ENCODE data around the gene TBC1D16.

The TBC1D16 gene

DNA sequence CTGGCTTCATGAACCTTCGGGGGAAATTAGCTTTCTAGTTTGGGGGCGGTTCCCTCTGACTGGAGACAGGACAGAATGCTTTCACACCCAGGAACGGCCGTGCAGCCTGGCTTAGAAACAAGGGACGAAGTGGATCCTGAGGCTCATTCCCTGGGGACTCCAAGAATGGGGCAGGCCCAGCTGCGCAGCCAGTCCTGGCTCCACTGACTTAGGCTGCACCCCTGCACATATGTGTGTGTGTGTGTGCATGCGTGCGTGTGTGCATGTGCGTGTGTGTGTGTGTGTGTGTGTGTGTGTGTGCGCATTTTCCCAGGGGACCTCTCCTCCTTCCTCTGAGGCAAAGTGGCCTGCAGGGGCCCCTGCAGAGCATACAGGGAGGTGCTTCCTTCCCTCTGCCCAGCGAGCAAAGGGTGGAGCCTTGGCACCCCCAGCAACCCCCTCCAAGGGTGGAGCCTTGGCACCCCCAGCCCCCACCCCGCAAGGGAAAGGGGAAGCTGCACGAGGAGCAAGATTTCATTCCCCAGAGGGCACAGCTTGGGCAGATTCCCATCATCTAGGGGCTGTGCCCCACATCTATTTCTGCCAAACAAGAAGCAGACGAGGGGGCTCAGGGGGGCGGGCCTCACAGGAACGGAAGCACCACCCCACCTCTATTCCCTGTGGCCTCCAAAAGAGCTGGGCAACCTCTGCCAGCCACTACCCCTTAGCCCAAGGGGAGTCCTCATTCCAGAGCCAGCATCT, 98.9 kb downstream of the TBC1D16 start:
- no peak for DNase-seq

DNA sequence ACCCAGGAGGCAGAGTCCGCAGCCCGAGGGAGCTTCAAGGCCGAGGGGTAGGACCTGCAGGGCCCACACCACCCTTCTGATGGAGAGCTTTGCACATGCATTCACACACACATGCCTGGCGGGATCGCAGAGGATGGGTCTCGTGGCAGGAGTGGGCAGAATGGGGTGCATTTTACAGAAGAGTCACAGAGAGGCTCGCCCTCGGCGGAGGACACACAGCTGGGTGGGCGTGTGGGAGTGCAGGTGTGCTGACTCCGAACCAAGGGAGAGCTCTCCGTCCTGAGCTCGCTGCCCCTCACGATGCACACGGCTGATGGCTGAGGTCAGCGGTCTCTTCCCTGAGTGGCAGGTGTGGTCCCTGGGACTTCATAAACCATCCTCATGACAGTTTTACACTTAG, 99.6 kb downstream of the TBC1D16 start:
- no peak for DNase-seq

DNA sequence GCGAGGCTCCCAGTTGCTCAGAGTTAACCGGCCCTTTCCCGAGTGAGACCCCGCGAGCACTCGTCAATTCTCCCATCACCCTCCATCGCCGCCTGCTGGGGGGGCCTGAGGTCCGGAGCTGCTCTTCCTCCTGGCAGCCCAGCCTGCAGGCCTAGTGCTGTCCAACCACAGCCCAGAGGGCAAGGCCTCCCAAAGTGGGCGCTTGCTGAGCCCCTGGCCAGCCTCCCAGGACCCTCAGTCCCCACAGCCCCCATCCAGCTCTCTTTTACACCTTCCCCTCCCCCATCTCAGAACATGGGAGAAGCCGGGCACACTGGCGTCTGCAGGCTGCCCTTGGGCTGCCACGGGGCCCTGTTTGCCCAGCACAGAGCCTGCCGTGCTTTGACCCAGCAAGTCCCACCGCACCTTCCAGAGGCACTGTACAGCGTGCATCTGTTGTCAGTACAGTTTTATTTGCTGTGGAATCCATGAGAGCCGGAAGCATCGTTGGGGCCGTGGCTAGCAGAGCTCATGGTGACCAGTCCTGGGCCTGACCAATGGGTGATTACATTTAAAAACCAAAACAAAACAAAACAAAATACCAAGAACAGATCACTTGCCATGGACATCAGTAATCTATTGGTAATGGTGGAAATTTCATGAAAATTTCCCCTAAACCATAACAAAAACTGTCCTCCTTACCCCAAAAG, 100.3 kb downstream of the TBC1D16 start:
- DNase-seq = no peak

DNA sequence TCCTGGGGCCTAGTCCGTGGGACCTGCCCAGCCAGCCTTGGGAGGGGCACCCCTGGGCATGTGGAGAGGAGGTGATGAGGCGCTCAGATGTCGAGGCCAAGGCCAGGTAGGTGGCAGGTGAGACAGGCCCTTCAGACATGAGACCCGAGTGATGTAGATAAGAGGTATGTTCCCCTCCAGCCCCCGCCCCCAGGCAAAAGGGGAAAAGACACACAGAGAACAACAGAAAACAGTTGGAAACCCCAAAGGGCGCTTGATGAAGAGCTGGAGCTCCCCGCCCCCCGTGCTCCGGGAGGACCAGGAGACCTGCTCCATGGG, 101.1 kb downstream of the TBC1D16 start:
- no peak for DNase-seq

DNA sequence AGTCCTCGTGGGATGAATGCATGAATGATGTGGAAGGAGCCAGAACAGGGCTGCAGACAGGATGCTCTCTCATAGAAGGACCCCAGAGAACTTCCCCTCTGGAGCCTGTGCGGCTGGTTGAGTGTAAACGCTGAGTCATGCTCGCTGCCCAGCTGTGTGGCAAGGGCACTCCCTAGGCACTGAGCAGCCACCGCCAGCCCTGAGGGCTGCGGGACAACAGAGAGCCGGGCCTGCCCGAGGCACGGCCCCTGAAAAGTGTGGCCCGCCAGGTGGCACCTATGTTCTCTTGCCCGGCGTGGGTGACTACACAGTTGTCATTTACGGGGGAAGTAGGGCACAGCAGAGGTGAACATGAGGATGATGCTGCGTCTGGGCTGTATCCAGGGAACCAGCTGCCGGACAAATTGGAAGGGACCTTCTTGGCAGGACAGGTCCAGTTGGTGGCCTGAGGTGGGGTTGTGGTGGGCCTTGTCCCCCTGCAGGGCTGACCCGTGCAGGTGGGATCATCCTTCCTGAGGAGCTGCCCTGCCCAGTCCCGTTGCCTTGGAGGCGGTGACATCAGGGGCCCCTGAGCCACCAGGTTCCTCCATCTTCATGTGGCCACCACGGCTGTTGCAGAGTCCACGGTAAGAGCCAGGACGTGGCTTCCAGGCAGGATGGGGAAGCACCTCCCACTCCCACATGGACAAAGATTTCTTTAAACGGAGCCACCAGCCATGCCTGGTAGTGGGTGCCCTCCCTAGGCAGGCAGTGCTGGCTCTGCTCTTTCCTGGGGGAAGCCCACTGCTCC, 101.6 kb downstream of the TBC1D16 start:
- no peak for DNase-seq

DNA sequence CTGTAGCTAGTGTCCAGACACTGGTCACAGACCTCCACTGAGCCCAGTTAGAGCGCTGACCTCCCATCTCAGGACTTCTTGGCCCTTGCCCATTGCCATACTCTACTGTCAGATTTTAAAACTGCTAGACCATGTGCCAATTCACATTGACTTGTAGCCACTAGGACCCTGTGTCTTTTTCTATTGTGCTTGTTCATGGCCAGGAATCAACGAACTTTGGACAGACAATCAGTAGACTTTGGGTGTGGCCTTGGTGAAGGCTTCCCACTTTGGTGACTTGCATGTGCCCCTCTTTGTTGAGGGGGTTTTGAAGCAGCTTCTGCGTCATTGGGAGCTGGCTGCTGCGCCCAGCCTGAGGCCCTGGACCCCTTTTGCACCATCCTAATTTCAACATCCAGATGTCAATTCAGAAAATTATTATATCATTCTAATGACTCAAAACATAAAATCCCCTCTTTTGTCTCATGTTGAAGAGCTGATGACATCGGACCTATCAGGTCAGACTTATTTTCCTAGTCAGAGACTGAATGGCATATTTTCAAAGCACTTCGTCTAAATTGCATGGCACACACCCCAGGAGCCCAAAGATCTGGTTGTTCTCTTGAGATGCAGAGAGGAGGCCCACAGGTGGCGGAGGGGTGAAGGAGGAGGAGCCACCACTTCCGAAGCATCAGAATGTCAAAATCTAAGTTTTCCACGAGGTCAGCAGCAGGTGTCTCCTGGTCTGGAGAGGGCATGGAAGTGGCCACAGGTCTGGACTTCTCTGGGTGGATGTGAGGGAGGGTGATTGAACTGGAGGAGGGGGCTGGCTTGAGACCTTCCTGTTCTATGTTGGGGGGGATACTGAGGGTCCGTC, 103.0 kb downstream of the TBC1D16 start:
- DNase-seq = no peak

DNA sequence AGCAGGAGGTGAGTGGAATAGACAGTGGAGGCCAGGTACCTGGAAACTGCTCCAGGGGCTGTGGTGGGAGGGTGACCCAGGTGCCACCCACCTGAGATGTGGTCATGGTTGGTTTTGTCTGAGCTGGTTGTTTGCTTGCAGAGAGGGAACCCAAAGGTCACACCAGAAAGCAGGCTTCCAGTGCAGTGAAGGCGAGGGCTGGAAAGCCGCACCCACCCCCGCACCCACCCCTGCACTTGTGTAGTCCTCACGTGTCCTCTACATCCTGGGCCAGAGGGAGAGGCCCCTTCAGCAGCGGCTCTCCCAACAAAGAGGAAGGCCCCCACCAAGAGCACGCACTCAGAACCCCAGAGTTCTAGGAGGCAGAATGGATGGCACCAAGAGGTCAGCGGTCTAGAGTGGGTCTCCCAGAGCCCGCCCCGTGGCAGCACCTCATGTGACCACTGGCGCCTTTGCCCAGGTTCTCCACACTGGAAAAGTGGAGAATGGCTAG, 103.8 kb downstream of the TBC1D16 start:
- no peak for DNase-seq

DNA sequence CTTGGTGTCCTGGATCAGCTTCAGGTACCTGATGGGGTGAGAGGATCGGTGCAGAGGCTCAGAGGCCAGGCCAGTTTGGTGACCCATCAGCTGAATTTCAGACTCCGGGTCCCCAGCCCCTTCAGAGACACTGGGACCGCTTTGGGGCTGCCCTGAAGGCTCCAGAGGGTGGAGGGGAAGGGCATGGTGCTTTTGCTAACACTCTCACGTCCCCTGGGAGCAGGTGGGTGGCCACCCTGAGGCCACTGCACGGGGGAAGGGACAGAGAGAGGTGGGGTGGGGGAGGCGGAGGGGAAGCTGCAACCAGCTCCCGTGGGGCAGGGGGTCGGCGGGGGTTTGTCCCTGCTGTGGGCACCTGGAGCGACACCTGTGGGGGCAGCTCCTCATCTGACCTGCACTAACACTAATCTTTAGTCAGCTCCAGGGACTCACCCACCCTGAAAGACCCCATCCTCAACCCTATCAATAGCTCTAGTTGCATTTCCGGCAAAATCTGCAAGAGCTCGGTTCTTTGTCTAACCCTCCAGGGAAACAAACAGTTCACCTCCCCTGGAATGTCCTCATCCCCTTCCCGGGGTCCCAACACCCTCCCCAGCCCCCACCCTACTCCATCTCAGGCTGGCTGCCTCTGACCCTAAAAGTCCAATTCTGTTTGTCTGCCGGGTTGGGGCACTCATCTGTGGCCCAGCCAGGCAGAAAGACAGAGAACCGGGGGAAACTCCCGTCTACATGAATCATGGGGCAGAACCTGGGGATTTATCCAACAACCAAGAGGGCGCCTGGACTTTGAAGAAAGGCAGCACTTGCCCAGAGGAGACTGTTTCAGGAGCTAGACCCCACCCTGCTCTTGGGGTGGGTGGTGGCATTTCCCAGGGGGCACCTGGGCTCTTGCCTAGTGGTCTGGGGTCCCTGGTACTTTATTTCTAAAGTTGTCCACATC, 104.5 kb downstream of the TBC1D16 start:
- no peak for DNase-seq

DNA sequence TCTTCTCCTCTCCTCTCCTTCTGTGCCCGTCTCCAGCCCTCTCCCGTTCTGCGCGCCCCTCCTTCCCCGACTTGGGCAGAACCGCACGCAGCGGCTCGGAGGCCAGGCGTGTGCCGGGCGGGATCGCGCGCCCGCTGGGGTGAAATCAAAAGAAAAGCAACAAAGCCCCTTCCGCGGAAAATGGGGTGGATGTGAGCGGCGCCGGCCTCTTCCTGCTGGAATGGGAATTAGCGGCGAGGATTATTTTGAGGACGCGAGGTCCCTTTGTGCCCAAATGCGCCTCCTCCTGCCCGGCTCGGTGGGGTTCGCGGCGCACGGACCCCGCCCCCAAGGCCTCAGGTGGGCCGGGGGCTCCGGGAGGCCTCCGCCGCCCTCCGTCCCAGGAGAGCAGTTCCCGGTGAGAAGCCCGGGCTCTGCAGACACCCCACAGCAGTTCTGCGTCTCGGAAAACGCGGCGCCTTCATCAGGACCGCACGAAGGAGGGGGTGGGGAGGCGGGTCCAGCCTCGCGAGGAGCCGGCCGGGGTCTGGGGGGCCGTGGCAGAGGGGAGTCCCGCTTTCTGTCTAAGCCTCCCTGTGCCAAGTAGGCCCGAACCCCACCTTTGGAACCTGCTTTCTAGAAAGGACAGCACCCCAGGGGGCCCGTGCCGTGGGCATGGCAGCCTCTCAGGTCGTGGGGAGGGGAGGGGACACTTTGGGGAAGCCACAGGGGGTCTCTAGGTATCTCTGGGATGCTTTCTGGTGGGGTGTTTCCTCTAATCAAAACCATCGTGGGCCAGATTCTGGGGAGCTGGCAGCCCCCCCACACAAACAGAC, 105.4 kb downstream of the TBC1D16 start:
- DNase-seq = no peak

DNA sequence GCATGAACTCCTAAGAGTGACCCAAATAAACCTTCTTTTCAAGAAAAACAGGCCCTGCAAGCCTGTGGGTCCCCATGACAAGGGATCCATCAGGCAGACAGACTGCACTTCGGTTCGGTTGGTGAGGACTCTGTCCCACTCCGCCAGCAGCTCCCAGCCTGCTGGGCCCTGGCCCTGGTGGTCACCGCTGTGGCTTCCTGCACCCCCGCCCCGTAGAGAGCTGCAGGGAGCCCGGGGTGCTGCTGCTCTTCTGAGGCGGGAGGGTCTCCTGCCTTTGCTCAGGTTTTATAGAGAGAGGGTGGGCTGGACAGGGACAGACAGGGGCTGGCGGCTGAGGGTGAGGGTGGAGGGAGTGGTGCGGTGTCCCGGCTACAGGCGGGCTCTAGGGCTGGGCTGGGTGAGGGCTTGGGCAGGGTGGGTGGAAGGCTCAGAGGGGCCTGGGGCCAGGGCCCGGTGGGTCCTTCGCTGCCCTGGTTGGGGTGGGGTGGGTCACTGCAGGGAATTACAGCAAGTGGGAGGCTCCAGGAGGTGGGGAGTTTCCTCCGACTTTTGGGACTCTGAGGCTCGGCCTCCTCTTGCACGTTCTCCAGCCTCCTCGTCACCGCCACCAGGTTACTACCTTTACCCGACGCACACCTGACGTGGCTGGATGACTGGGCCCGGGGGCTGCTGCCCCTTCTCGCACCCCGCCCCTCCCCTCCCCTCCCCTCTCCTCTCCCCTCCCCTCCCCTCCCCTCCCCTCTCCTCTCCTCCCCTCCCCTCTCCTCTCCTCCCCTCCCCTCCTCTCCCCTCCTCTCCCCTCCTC, 106.2 kb downstream of the TBC1D16 start:
- no peak for DNase-seq

DNA sequence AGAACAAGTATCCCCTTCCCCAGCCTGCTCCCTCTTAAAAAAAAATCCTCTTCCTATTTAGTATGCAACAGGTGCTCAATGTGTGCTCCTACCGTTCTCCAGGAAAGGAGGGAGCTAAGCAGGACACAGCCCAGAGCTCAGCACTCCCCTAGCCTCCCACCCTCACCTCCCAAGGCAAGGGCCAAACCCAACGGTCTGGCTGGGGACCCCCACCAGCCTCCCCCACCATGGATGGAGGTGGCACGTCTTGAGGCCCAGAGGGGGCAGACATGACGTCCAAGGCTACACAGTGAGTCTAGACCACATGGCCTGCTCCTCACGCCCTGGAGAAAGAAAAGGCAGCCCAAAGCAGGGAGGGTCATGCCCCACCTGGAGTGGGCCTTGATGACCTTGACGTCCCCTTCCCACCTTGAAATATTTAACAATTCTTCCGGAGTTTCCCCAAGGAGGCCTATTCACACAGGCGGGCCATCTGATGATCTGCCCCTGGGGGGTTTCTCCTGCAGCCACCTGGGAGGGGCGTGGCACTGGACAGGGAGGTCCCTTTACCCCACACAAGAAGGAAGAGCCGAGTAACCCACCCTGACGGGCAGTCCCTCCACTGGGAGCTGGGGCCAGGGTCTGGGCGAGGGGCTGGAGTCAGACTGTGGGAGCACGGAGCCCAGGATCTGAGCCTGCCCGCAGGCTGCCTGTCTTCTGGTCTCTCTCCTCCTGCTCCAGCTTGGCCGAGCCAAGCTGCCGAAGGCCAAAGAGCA, 107.0 kb downstream of the TBC1D16 start:
- no peak for DNase-seq

DNA sequence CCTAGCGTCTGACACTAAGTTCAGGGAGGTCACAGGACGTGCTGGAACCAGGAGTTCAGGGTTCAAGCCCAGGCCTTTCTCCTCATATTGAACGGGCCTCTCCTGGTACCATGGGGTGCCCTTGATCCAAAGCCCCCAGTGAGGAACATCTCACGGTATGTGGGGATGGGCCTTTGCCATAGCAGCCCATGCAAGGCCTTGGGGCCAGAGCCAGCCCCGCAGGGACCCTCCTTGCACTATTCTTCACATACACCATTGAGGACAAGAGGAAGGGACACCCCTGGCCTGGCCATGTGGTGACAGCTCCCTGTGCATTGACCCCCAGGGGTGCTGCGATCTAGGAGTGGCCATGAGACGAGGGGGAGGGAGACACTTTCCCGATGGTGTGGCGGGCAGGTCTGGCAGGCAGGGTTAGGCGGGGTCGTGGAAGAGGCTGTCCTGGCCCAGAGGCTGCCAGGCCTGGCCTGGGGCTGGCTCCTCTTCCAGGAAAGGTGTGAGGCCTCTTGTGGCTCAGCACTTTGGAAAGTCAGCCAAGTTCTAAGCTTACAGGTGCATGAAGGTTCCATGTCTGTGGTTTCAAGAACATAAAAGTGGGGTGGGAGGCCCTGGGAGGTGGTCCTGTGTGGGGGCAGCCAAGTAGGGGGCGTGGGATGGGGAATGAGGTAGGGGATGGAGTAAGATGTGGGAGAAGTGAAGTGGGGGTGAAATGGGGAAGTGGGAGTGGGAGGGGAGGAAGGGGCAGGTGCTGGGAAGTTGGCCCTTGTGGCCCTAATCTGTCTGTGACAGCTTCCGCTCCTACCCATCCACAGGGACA, 107.8 kb downstream of the TBC1D16 start:
- DNase-seq = no peak

DNA sequence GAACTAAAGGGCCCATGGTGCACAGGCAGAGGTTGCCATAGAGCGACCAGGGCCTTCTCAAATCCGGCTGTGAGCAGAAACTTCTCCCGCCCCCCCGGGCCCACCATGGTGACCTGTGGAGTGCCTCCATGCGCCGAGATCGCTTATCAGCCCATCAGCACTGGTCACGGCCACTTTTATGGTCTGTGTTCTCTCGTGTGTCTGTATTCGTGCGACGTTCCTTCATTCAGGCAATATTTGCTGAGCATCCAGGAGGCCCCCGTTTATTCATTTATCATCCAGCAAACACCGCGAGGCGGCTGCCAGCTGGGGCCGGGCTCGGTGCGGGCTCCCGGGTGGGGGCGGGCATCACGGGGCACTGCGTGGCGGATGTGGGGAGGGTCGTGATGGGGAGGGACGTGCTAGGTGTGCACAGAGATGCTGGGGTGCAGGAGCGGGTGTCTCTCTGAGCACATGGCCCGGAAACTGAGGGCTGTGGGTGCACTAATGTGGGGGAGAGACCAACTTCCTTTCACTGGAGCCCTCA, 108.5 kb downstream of the TBC1D16 start:
- DNase-seq = no peak

DNA sequence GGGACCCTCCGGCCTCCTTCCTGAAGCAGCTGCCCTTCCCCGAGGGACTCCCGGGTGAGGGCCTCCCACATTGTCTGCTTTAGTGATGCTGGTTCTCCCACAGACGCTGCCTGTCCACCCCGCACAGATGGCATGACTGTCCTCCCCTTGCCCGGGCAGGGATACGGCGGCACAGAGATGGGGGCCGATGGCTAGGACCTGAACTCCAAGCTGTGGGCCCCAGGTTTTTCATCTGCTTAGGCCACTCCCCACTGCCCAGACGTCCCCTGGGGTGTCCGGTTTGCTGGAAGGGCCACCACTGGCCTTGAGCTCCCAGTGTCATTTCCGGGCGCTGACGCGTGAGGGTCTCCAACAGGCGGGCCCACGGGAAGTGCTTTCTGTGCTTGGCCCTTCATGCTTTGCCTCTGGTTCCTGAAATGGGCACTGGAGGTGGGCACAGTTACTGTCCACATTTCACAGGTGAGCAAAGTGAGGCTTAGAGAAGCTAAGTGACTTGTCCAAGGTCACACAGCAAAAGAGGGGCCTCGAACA, 109.0 kb downstream of the TBC1D16 start:
- DNase-seq = no peak

DNA sequence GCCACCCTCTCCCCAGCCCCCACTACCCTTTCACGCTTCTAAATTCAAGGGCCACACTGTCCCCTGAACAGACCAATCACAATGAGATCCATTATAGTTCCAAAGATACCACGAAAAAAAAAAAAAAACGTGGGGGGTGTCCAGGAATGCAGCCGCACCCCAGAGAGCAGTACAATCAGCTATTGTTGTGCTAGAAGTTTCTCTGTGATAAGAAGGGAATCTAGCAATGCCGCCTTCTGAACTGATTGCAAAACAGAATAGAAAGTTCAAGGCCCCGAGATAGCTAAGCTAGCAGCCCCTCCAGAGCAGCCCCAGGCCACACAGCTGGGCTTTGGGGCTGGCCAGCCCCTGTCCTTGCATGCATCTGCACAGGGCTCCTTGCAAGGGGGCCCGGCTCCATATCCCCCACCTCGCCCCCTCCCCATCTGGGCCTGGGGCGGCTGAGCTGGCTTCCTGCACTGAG, 109.5 kb downstream of the TBC1D16 start:
- DNase-seq = no peak

DNA sequence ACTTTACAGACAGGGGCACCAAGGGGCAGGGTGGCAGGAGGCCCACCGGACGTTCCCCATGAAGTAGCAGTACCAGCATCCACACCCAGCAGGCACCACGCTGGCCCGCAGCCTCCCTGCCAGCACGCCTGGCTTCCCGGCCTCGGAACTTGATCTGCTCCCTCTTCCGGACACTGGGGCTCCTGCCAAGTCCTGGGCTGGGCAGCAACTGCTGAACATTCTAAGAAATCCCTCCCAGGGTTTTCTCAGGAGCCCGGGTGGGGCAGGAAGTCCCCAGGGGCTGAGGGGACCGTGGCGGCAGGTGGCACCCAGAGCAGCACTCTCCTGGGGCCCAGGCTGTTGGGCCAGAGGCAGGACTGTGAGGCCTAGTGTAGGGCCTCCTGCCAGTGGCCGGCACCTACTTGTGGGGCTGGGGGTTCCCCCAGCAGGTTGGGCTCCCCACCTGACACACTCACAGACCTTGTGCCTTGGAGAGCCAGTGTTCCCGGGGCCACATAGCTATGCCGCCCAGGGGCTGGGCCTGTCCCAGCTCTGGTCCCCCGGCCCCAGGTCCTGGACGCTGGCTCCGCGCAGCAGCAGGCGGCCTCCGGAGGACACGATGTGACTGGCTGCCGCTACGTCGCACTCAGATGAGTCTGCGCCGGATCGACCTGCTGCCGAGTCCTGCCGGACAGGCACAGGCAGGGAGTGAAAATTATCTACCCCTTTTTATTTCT, 110.3 kb downstream of the TBC1D16 start:
- DNase-seq = no peak

DNA sequence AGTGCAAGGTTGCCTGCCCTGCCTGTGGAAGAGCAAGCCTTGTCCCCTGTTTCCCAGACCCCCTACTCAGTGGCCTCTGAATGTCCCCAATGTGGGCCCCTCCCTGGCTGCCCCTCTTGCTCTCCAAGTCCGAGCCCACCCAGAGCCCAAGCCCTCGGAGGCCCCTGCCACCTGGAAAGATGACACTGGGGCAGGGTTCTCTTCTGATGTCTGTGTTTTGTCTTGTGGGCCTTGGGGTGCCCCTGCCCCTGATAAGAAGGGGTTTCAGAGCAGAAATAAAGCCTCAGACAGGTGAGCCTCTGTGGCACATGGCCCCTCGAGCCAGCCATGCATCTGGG, 111.1 kb downstream of the TBC1D16 start:
- no peak for DNase-seq

Data from NCI-H1092 (cell line).